HepG2 (cell line): Measurements from ENCODE around the gene ZFP64. TPM values are rescaled to one million over a fixed set of nuclear protein-coding genes. Genes with fewer than 3 reads are reported as not detected.
A peak's percentile ranks its signal among the peaks of the same experiment; 100 is the strongest.
"Not testable (repeated sequence)": the region's sequence is repeated elsewhere in the genome, so short reads cannot be mapped to it uniquely, and the experiment has no call there.

Experiments
- ATAC-seq: fragments of 200-7000 bp; cut with Tn5 transposase; 3 replicates; pipeline ENCODE4 v1.9.1; 2020; ENCODE audit warnings: mild to moderate bottlenecking, moderate library complexity
- BruUV-seq: library from RNA; stranded (reverse); fragments of 400-500 nt; replicated peaks from 2 replicates; lab custom pipeline; 2021; lab: Mats Ljungman, UMichigan
- CTCF ChIA-PET: fragments of 300-600 bp; formaldehyde crosslinking; extraction: SDS; loops from one replicate; lab custom pipeline; 2021; ENCODE audit warnings: low total read pairs, inconsistent platforms, low intra/inter-chr PET ratio; lab: Yijun Ruan, JAX
- POLR2A ChIA-PET: fragments of 350-600 bp; sonication (Branson Sonifier 250); formaldehyde crosslinking; loops from one replicate; lab custom pipeline; 2020; ENCODE audit warnings: antibody characterized with exemption, inconsistent platforms; lab: Yijun Ruan, JAX
- DNase-seq: peaks from one replicate; pipeline ENCODE4 v3.0.0-alpha.2; 2015; ENCODE audit warnings: low spot score
- FAIRE-seq: peaks from 3 replicates; lab custom pipeline; 2011; peaks lifted over from hg19 to GRCh38; lab: Jason Lieb, UNC
- H2AFZ ChIP-seq: one replicate; pipeline ENCODE4 v1.6.1; 2011; ENCODE audit warnings: low read length, inconsistent platforms
- H3K27ac ChIP-seq: fragments of 300-600 bp; 3 replicates; pipeline ENCODE4 v1.8.0; 2011; ENCODE audit warnings: mixed run types, mild to moderate bottlenecking, mixed read lengths, low read length, inconsistent platforms; ENCODE audit not compliant: insufficient read depth; ENCODE audit errors: extremely low read length
- H3K27me3 ChIP-seq, 2 experiments: fragments of 200-600 bp in 1 of 2; 2 replicates in 1 of 2; 3 replicates in 1 of 2; pipeline versions ENCODE4 v1.6.0 to v1.8.0; 2011; ENCODE audit warnings: low read length in 2 of 2, mild to moderate bottlenecking in 2 of 2, moderate library complexity in 2 of 2, inconsistent platforms in 1 of 2; ENCODE audit not compliant: insufficient read depth in 2 of 2, control insufficient read depth in 1 of 2
- H3K36me3 ChIP-seq, 2 experiments: fragments of 200-600 bp in 1 of 2; replicated peaks in 1 of 2; 2 replicates in 1 of 2; 3 replicates in 1 of 2; pipeline versions ENCODE4 v1.5.1 to v1.8.0; 2011; ENCODE audit warnings: low read length in 2 of 2, inconsistent platforms in 1 of 2; ENCODE audit not compliant: insufficient read depth in 2 of 2, control insufficient read depth in 1 of 2
- H3K4me1 ChIP-seq: 2 replicates; pipeline ENCODE4 v1.5.1; 2012; ENCODE audit warnings: low read length, inconsistent platforms; ENCODE audit not compliant: insufficient read depth
- H3K4me2 ChIP-seq: 2 replicates; pipeline ENCODE4 v1.6.0; 2011; ENCODE audit warnings: low read depth, low read length, inconsistent platforms
- H3K4me3 ChIP-seq, 3 experiments: fragments of 200-600 bp in 1 of 3; sonication (generic), shearing (Covaris generic) in 1 of 3; replicated peaks in 1 of 3; 2 replicates each; pipeline ENCODE4 v1.5.1; 2011 to 2016; ENCODE audit warnings: low read length in 3 of 3, inconsistent platforms in 2 of 3, low read depth in 2 of 3, mild to moderate bottlenecking in 2 of 3, control low read depth in 1 of 3, mixed read lengths in 1 of 3; ENCODE audit not compliant: insufficient read depth in 1 of 3
- H3K79me2 ChIP-seq: one replicate; pipeline ENCODE4 v1.6.1; 2011; ENCODE audit warnings: low read length, inconsistent platforms; ENCODE audit not compliant: insufficient read depth
- H3K9ac ChIP-seq: 2 replicates; pipeline ENCODE4 v1.6.0; 2011; ENCODE audit warnings: mild to moderate bottlenecking, low read depth, low read length, inconsistent platforms; ENCODE audit not compliant: insufficient read depth
- H3K9me3 ChIP-seq: 2 replicates; pipeline ENCODE4 v1.5.1; 2012; ENCODE audit warnings: mild to moderate bottlenecking, low read length
- H4K20me1 ChIP-seq: 2 replicates; pipeline ENCODE4 v1.6.0; 2011; ENCODE audit warnings: inconsistent platforms, mild to moderate bottlenecking, low read length, moderate library complexity; ENCODE audit not compliant: insufficient read depth
- ATF7 ChIP-seq, 2 experiments: fragments of 450-650 bp in 1 of 2; sonication (generic) in 1 of 2; formaldehyde crosslinking in 1 of 2; IDR thresholded peaks; 2 replicates each; pipeline versions ENCODE4 v1.4.0 to v1.6.1; 2016 to 2020; ENCODE audit warnings: antibody characterized with exemption in 1 of 2, mild to moderate bottlenecking in 1 of 2, missing genetic modification reagents in 1 of 2
- CEBPB ChIP-seq: IDR thresholded peaks from 2 replicates; pipeline ENCODE4 v1.6.1; 2011; ENCODE audit warnings: low read depth, low read length, improper control_type of control experiment, borderline replicate concordance
- ZNF280B ChIP-seq: sonication (generic); formaldehyde crosslinking; IDR thresholded peaks from 2 replicates; pipeline ENCODE4 v1.5.0; 2020; ENCODE audit warnings: missing genetic modification reagents, mild to moderate bottlenecking, borderline replicate concordance
- ZNF280D ChIP-seq: sonication (generic); formaldehyde crosslinking; IDR thresholded peaks from 2 replicates; pipeline ENCODE4 v1.5.1; 2020; ENCODE audit warnings: mild to moderate bottlenecking, missing genetic modification reagents
- WGBS: methylation state at CpG from one replicate; pipeline ENCODE4 v1.1.6; 2017; ENCODE audit warnings: low lambda C conversion rate; 5-methylcytosine and 5-hydroxymethylcytosine counted together
- in situ Hi-C: cut with HindIII; loops from 2 replicates; pipeline ENCODE4 v1.10.0; 2017; ENCODE audit warnings: low pct_unique_long_range_greater_than_20kb; ENCODE audit not compliant: extremely low pct_ligation_motif_present
- intact Hi-C: fragments of 100-400 bp; cut with micrococcal nuclease; formaldehyde crosslinking; loops from one replicate; pipeline ENCODE4 v1.10.0; 2022; ENCODE audit not compliant: unreplicated experiment
- polyA plus RNA-seq, 8 experiments: library from polyadenylated mRNA; depleted of rRNA in 3 of 8; stranded (reverse) in 7 of 8; unstranded in 1 of 8; fragments of >200 nt; fragmentation: Illumina TruSeq in 4 of 8; extraction: Trizol in 4 of 8; gene quantifications; 2 replicates each; pipeline versions ENCODE4 v1.2.1 to v1.2.3, GENCODE V29; 2011 to 2016; ENCODE audit warnings: low read depth in 4 of 8, missing spikeins in 1 of 8, mixed read lengths in 1 of 8; ENCODE audit not compliant: insufficient read depth in 1 of 8
- total RNA-seq, 5 experiments: library from RNA; depleted of rRNA; stranded (reverse); fragments of >200 nt; fragmentation: Illumina TruSeq; extraction: Trizol; gene quantifications; 2 replicates each; pipeline ENCODE4 v1.2.3, GENCODE V29; 2016; ENCODE audit warnings: low read depth in 1 of 5

Gene ZFP64
- total and polyA plus RNA-seq, 2 of the 13 experiments (the other 11 are each of a cell fraction or from before 2014, with no cell fraction given), result 12.0 to 24.3 TPM

GRCh38 chr20:52221362-52221761 is 29.8 kb upstream of the ZFP64 start:
- intact Hi-C loops, result not testable (repeated sequence)

GRCh38 chr20:52220891-52221290 is 29.3 kb upstream of the ZFP64 start:
- FAIRE-seq, H3K4me1 ChIP-seq, CTCF ChIA-PET, H4K20me1 ChIP-seq, ATAC-seq, H3K4me3 ChIP-seq, BruUV-seq, H3K27ac ChIP-seq, DNase-seq, POLR2A ChIA-PET, H2AFZ ChIP-seq, H3K79me2 ChIP-seq, H3K36me3 ChIP-seq, H3K4me2 ChIP-seq, in situ Hi-C loops, H3K9ac ChIP-seq, intact Hi-C loops, H3K27me3 ChIP-seq: not testable (repeated sequence)
- H3K9me3 ChIP-seq, result peaks cover 23% of the 10 kb centered on the region
- TF ChIP-seq ZNF280D (0 out of 2 replicates have a peak, but pooled peaks have one; percentile 79), ZNF280B (peak; percentile 94)

More at GRCh38 chr20:52221362-52221761, 29.8 kb upstream of the ZFP64 start:
- peaks cover 23% of the 10 kb centered on the region for H3K9me3 ChIP-seq
- H3K27me3 ChIP-seq; H3K9ac ChIP-seq; CTCF ChIA-PET; H3K27ac ChIP-seq; H3K4me2 ChIP-seq; POLR2A ChIA-PET; in situ Hi-C loops; H3K36me3 ChIP-seq; H3K4me1 ChIP-seq; DNase-seq; H3K79me2 ChIP-seq; H2AFZ ChIP-seq; FAIRE-seq; H4K20me1 ChIP-seq; ATAC-seq; H3K4me3 ChIP-seq; BruUV-seq; TF ChIP-seq ATF7 (CRISPR knock-in tag; IDR thresholded peaks at IDR 0.05): not testable (repeated sequence)
- TF ChIP-seq CEBPB (peak; percentile 23; the same call in 1 of the 2 replicates), ATF7 (IDR thresholded peaks at IDR 0.05) (peak; percentile 74)
- WGBS, result 35% methylated on average over 4 of the region's 4 CpGs
